GM13976 (cell line): Measurements from ENCODE around the gene VAMP8.

Experiments used
- DNase-seq: peaks from one replicate; pipeline ENCODE4 v3.0.0; 2012; ENCODE audit warnings: low spot score
- in situ Hi-C: fragments of 300-500 bp; cut with MboI; formaldehyde crosslinking; loops from one replicate; pipeline ENCODE4 v1.12.0; 2022; ENCODE audit warnings: low sequenced_read_pairs, mixed read lengths, inconsistent platforms; ENCODE audit not compliant: unreplicated experiment
- TF ChIP-seq, protein P1 (sequence below): IDR thresholded peaks from 2 replicates; pipeline ENCODE4 v1.5.1; 2012; ENCODE audit warnings: borderline replicate concordance, mild to moderate bottlenecking; ENCODE audit not compliant: insufficient read depth; ENCODE audit errors: extremely low read depth, missing control alignments, control extremely low read depth

VAMP8 gene

GRCh38 chr2:85534881-85535280 is 42.5 kb upstream of the VAMP8 start:
- in situ Hi-C loops: no loop called here
- TF ChIP-seq, protein P1, sequence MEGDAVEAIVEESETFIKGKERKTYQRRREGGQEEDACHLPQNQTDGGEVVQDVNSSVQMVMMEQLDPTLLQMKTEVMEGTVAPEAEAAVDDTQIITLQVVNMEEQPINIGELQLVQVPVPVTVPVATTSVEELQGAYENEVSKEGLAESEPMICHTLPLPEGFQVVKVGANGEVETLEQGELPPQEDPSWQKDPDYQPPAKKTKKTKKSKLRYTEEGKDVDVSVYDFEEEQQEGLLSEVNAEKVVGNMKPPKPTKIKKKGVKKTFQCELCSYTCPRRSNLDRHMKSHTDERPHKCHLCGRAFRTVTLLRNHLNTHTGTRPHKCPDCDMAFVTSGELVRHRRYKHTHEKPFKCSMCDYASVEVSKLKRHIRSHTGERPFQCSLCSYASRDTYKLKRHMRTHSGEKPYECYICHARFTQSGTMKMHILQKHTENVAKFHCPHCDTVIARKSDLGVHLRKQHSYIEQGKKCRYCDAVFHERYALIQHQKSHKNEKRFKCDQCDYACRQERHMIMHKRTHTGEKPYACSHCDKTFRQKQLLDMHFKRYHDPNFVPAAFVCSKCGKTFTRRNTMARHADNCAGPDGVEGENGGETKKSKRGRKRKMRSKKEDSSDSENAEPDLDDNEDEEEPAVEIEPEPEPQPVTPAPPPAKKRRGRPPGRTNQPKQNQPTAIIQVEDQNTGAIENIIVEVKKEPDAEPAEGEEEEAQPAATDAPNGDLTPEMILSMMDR: no peak
- no peak for DNase-seq

DNA sequence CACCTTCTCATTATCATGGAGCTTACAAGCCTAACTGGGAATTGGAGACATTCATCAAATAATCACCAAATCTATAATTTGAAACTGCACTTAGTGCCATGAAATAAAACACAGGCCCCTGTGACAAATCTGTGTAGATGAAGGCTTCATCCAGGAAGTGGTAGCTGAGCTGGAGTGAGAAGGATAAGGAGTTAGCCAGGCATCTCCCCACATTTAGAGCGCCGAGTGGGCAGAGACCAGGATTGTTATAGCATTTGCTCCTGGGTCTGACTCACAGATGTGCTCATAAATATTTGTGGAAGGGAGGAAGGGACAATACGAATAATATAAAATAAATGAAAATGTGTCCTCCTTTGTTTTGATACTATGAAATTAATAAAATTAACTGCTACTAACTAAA is 40.9 kb upstream of the VAMP8 start:
- TF ChIP-seq, protein P1: no peak
- DNase-seq: no peak
- in situ Hi-C loops: no loop called here

GRCh38 chr2:85537600-85538506 is 39.5 kb upstream of the VAMP8 start:
- in situ Hi-C loops: no loop called here
- TF ChIP-seq, protein P1: no peak
- peak; percentile 41 for DNase-seq

DNA sequence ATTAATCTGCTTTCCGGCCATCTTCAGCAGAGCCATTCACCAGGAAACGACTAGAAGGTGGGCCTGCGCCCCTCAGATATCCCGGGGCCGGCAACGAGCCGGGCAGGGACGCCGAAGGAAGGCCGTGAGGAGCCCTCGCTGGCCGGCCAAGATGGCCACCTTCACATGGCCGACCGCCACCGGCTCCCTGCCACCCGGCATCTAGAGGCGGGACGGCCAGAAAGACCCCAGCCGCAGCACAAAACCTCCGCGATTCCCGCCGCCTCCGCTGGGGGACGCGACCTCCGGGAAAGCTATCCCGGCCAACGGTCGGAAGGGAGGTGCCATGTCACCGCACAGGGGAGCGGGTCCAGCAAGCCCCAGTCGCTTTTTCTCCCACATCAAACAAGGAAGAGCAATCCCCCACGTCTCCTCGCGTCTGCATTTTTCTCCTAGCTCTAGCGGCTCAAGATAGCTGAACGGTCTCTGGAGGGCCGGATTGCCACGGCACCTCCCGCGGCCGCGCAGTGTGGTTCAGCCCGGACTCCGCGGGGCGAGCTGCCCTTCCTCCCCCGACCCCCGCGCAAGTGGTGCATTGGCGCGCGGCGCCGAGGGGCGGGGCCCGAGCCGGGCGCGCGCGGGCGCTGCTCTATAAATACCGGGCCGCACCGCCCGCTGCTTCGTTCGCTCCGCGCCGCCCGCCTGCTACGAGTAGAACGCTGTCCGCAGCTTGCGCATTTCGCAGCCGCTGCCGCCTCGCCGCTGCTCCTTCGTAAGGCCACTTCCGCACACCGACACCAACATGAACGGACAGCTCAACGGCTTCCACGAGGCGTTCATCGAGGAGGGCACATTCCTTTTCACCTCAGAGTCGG is 38.7 kb upstream of the VAMP8 start, which contains the start of gene MAT2A:
MAT2A (plus strand) TSS at position 662 of the 854 bp plus-strand sequence; CDS start at position 782, 120 bp downstream.
- in situ Hi-C loops: no loop called here
- TF ChIP-seq, protein P1: peak; percentile 74
- peak; percentile 95 for DNase-seq

- in situ Hi-C loops: no loop called here
- TF ChIP-seq, protein P1: no peak
- peak; percentile 79 for DNase-seq
Measured at GRCh38 chr2:85539361-85540132, 37.8 kb upstream of the VAMP8 start.
